NB4 (cell line): ENCODE data around the gene ZFX.

Experiments used
- MAX ChIP-seq: IDR thresholded peaks from 2 replicates; pipeline ENCODE4 v1.6.1; 2011; ENCODE audit warnings: low read depth, low read length
- MYC ChIP-seq: IDR thresholded peaks from 2 replicates; pipeline ENCODE4 v1.6.1; 2011; ENCODE audit warnings: low read depth, low read length
- POLR2A ChIP-seq: IDR thresholded peaks from 2 replicates; pipeline ENCODE4 v1.6.1; 2011; ENCODE audit warnings: mild to moderate bottlenecking; ENCODE audit not compliant: insufficient read length; ENCODE audit errors: extremely low read depth
- TF ChIP-seq, protein P1 (sequence below): IDR thresholded peaks from one replicate; pipeline ENCODE4 v1.5.1; 2012; ENCODE audit warnings: low read depth, low read length

DNA sequence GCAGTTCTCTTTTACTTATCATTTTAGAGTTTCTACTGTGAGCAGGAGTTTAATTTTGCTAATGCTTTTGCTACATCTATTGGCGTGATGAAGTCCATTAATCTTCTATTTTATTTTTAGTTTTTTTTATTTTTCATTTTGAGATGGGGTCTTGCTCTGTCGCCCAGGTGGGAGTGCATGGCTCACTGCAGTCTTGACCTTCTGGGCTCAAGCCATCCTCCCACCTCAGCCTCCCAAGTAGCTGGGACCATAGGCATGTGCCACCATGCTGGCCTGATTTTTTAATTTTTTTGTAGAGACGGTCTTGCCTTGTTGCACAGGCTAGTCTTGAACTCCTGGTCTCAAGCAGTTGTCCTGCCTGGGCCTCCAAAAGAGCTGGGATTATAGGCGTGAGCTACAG, 9.4 kb downstream of the ZFX start:
- TF ChIP-seq, protein P1, sequence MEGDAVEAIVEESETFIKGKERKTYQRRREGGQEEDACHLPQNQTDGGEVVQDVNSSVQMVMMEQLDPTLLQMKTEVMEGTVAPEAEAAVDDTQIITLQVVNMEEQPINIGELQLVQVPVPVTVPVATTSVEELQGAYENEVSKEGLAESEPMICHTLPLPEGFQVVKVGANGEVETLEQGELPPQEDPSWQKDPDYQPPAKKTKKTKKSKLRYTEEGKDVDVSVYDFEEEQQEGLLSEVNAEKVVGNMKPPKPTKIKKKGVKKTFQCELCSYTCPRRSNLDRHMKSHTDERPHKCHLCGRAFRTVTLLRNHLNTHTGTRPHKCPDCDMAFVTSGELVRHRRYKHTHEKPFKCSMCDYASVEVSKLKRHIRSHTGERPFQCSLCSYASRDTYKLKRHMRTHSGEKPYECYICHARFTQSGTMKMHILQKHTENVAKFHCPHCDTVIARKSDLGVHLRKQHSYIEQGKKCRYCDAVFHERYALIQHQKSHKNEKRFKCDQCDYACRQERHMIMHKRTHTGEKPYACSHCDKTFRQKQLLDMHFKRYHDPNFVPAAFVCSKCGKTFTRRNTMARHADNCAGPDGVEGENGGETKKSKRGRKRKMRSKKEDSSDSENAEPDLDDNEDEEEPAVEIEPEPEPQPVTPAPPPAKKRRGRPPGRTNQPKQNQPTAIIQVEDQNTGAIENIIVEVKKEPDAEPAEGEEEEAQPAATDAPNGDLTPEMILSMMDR: no peak
- TF ChIP-seq POLR2A: no peak
- no peak for TF ChIP-seq MAX
- TF ChIP-seq MYC: no peak
